PC-3 (cell line): ENCODE results near the gene GAL3ST1.

Experiments
- EZH2 ChIP-seq: fragments of 300-600 bp; sonication (generic); IDR thresholded peaks from one replicate; pipeline ENCODE4 v1.6.1; 2017; ENCODE audit warnings: antibody characterized with exemption, mild to moderate bottlenecking, low read length; ENCODE audit not compliant: unreplicated experiment
- EZH2phosphoT487 ChIP-seq: fragments of 300-600 bp; sonication (generic); IDR thresholded peaks from 2 replicates; pipeline ENCODE4 v1.6.1; 2018; ENCODE audit warnings: mild to moderate bottlenecking, antibody characterized with exemption, low read length, borderline replicate concordance
- TF ChIP-seq, protein P1 (sequence below): fragments of 300-600 bp; sonication (generic); conservative IDR thresholded peaks from 2 replicates; pipeline ENCODE4 v1.5.1; 2017; ENCODE audit warnings: antibody characterized with exemption, low read depth, mild to moderate bottlenecking, low read length

DNA sequence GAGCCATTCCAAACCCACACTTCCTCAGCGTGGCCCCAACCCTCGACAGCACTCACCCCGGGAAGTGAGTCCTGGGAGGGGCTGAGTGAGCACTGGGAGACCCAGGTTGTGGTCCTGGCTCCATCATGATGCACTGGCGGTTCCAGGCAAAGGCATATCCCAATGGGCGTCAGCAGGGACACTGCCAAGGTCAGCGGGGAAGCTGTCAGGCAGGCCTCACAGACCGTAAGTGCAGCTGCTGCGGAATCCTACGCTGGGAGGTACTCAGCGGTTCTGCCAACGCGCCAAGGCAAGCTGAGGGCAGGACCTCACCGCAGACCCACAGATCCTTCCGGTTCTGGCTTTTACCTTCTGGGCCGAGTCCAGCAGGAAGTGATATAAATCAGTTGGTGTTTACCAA, 1.4 kb upstream of the GAL3ST1 start:
- TF ChIP-seq, protein P1, sequence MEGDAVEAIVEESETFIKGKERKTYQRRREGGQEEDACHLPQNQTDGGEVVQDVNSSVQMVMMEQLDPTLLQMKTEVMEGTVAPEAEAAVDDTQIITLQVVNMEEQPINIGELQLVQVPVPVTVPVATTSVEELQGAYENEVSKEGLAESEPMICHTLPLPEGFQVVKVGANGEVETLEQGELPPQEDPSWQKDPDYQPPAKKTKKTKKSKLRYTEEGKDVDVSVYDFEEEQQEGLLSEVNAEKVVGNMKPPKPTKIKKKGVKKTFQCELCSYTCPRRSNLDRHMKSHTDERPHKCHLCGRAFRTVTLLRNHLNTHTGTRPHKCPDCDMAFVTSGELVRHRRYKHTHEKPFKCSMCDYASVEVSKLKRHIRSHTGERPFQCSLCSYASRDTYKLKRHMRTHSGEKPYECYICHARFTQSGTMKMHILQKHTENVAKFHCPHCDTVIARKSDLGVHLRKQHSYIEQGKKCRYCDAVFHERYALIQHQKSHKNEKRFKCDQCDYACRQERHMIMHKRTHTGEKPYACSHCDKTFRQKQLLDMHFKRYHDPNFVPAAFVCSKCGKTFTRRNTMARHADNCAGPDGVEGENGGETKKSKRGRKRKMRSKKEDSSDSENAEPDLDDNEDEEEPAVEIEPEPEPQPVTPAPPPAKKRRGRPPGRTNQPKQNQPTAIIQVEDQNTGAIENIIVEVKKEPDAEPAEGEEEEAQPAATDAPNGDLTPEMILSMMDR: no peak
- no peak for TF ChIP-seq EZH2phosphoT487
- no peak for TF ChIP-seq EZH2
